CD4-positive, alpha-beta T cell treated with Interleukin-15 for 1 hour (primary cell): ENCODE measurements around the gene OR2B2.

Experiments used
- DNase-seq: peaks from one replicate; pipeline ENCODE4 v3.0.0-alpha.2; 2020

Gene OR2B2

DNA sequence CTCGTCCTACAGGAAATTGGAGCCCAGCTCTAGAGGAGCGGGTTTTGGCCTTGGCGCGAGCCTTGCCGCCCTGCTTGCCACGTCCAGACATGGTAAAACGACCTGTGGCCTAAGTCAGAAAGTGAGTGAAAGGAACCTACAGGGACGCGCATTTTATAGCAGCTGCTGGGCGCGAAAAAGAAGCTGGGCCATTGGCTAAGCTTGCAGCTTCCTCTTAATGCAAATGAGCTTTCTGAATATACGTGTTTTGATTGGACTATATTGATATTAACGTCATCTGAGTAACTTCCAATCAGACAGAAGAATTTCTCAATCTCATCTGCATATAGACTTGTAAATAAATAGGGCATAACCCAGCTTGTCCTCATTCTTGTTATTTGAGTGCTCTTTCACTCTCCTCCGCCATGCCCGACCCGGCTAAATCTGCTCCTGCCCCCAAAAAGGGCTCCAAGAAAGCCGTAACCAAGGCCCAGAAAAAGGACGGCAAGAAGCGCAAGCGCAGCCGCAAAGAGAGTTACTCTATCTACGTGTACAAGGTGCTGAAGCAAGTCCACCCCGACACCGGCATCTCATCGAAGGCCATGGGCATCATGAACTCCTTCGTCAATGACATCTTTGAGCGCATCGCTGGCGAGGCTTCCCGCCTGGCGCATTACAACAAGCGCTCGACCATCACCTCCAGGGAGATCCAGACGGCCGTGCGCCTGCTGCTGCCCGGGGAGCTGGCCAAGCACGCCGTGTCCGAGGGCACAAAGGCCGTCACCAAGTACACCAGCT, 18.9 kb downstream of the OR2B2 start:
- DNase-seq: peak; percentile 95

DNA sequence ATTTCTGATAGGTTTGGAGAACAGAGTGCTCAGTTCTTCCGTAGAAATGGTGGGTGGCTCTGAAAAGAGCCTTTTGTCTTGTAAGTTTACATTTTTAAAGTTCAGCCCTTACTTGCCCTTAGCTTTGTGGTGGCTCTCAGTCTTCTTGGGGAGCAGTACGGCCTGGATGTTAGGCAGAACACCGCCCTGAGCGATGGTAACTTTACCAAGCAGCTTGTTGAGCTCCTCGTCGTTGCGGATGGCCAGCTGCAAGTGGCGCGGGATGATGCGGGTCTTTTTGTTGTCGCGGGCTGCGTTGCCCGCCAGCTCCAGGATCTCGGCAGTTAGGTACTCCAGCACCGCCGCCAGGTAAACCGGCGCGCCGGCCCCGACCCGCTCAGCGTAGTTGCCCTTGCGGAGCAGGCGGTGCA, 19.5 kb downstream of the OR2B2 start:
- DNase-seq: no peak

GRCh38 chr6:27891320-27891875, 20.8 kb downstream of the OR2B2 start:
- no peak for DNase-seq

- DNase-seq: peak; percentile 88
Observed at GRCh38 chr6:27890445-27891319, 21.5 kb downstream of the OR2B2 start.

DNA sequence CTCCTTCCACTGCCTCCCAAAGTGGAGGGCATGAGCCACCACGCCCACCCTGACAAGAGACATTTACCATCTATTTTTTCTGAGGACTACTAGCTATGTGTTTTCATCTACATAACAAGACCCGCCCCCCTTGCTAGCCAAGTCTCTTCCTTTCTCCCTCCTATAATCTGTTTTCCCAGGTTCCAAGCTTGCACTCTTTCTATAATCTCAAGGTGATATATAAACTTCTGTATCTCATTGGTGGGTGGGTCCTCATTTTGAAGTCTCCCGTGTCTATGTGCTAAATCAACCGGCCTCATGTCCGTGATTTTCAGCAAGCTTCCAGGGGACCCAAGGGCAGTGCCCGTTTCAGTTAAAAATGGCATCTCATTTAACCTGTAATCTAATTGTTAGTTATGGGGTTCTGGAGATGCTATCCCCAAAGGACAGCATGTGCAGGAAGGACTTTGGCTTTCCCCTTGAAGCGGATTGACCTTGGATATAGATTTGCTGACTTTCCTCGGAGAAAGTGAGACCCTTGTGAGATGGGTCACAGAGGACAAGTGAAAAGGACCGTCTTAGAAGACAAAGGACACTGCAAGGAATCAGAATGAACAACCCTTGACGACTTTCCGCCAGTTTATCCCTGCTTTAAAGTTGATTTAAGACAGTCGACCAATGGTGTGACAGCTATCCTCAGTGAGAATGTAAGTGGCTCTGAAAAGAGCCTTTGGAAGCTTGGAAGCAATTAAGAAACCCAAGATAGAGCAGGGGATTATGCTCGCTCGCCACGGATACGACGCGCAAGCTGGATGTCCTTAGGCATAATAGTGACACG, 22.4 kb downstream of the OR2B2 start:
- no peak for DNase-seq

GRCh38 chr6:27889275-27889627, 22.9 kb downstream of the OR2B2 start:
- no peak for DNase-seq

- DNase-seq: no peak
Observed at GRCh38 chr6:27888566-27888965, 23.6 kb downstream of the OR2B2 start.

DNA sequence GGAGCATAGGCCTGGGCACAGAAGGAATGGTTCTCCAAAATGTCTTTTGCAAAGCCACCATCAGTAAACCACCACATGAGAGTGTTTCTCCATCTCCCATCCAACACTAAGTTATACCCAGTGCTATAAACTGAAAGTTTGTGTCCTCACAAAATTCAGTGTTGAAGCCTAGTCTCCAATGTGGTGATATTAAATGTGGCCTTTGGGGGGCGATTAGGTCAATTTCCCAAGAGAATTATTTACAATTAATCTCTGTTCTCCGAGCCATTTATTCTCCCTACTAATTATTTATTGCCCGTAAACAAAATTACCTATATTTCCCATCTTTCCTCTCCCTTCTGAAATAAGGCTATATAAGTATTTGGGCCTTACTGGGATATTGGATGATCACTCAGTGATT, 26.1 kb downstream of the OR2B2 start:
- no peak for DNase-seq

DNA sequence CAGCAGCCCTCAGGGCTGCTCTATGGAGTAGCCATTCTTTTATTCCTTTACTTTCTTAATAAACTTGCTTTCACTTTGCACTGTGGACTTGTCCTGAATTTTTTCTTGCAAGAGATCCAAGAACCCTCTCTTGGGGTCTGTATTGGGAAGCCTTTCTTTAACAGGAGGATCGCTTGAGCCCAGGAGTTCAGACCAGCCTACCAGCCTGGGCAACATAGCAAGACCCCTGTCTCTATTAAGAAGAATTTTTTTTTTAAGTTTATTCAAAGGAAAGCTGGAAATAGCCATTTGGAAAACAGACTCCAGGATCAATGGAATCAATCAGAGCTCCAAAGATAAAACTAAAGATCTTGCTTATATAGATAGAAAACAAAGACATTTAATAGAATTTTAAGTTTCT, 29.1 kb downstream of the OR2B2 start:
- no peak for DNase-seq

- DNase-seq: no peak
Observed at GRCh38 chr6:27882624-27883023, 29.6 kb downstream of the OR2B2 start.

DNA sequence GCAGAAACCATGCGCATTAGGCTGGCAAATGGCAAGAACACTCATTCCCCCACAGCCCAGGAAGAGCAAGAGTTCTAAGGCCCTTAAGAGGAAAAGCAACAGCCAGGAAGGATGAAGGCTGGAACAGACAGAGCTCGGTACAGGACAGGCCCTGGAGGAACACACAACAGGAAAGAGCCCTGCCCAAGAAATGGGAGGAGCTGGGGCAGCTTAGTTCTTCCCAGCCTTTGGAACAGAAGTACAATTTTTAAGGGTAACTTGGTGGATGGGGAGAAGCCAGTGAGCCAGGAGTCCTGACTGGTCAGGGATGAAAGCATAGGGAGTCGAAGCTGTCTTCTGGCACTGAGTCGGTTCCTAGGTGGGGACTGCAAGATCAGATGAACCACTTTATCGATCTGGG, 32.4 kb downstream of the OR2B2 start:
- no peak for DNase-seq

DNA sequence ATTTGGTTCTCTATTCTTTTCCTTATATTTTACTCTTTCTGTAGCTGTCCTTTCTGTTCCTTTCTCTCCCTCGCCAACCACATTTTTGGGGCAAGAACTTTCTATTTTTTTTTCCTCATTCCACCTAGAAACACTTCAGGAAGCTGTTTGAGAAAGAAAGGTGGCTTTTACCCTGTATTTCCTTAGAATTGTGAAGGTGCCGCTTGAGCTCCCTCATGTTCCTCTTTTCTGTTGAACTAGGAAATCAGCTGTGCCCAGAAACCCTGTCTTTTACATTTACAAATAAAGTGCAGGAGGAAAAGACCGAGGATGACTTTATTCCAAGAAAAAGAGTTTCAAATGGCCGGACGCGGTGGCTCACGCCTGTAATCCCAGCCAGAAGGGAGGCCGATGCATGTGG, 38.2 kb downstream of the OR2B2 start:
- DNase-seq: no peak

GRCh38 chr6:27873021-27873940, 38.9 kb downstream of the OR2B2 start:
- DNase-seq: peak; percentile 82

DNA sequence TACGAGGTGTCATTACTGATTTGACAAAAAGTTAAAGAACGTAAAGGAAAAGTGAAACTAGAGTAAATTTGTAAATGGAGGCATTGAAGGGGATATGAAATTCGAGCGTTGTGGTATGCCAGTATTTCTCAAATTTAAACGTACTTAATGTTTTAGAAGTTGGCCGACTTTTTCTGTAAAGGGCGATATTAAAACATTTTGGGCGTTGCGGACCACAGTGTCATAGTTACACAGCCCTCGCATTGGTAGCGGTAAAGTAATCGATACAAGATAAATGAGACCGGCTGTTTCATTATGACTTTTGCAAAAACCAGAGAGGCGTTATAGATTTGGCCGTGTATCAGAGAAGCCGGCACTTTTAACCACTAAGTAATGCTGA, 39.6 kb downstream of the OR2B2 start:
- no peak for DNase-seq

- peak; percentile 90 for DNase-seq
Observed at GRCh38 chr6:27871924-27872638, 40.1 kb downstream of the OR2B2 start.

DNA sequence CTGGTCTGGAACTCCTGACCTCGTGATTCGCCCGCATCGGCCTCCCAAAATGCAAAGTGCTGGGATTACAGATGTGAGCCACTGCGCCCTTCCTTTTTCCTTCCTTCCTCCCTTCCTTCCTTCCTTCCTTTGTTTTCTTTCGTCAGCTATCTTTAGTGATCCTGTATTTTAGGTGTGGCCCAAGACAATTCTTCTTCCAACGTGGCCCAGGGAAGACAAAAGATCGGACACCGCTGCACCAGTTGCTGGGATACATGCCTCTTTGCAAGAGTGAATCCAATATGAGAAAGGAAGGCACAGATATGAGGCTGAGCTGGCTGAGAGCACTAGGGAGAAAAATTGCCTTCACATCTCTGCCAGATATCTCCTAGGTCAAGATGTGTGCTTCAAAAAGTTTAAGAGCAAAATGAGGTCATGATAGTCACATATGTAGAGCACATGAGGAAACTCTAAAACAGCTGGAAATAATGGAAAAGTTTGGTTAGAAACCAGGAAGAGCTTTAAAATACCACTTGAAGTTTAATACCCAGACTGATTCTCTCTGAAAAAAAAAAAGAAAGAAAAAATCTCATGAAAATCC, 41.8 kb downstream of the OR2B2 start:
- no peak for DNase-seq

DNA sequence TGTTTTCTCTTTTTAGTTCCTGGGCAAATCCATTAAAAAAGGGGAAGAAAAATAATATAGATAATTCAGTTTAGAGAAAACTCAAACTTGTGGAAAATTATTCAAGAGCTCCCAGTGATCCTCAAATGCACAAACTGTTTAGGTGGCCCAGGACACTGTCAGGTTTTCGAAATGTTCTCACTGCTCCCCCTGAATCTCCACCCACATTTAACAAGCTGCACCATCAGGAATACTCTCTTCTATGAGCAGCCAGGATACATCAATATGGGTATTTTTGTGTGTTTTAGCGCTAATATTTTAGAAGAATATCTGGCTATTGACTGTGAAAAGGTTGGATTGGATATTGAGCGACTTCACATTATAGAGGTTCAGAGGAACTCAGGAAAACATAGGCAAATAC, 43.9 kb downstream of the OR2B2 start:
- no peak for DNase-seq

DNA sequence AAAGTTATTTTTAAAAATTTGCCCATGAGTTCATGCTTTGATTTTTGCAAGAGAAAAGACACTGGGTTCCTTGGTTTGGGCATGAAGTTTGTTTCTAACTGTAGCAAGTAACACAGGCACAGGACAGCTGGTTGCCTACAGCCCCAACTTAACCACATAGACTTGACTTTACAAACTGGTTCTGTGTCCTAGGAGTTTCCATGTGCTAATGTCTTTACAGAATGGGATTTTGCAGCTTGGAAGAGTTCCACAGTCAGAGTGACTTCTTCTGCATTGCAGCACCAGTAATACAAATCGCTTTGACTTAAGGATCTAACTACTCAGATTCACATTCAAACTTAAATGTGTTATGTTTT, 44.3 kb downstream of the OR2B2 start:
- DNase-seq: no peak

- peak; percentile 89 for DNase-seq
Observed at GRCh38 chr6:27867051-27867944, 44.9 kb downstream of the OR2B2 start.
